WERI-Rb-1 (cell line): ENCODE data around the gene ADAM22.

Experiments
- DNase-seq: peaks from one replicate; pipeline ENCODE4 v3.0.0-alpha.2; 2020
- H3K27ac ChIP-seq: fragments of 250-450 bp; sonication (Bioruptor Pico); 2 replicates; pipeline ENCODE4 v1.5.1; 2020; ENCODE audit warnings: mild to moderate bottlenecking, moderate library complexity
- H3K27me3 ChIP-seq: fragments of 250-450 bp; sonication (Bioruptor Pico); 2 replicates; pipeline ENCODE4 v1.5.1; 2021; ENCODE audit warnings: mild to moderate bottlenecking, low read depth, moderate library complexity; ENCODE audit not compliant: insufficient read depth, severe bottlenecking
- H3K36me3 ChIP-seq: fragments of 250-450 bp; sonication (Bioruptor Pico); 2 replicates; pipeline ENCODE4 v1.5.1; 2020; ENCODE audit warnings: mild to moderate bottlenecking, moderate library complexity
- H3K4me3 ChIP-seq: 2 replicates; pipeline ENCODE4 v1.5.1; 2011; ENCODE audit warnings: low read depth, mild to moderate bottlenecking, control low read depth, low read length
- H3K9me3 ChIP-seq: fragments of 250-450 bp; sonication (Bioruptor Pico); 2 replicates; pipeline ENCODE4 v1.5.1; 2021; ENCODE audit warnings: mild to moderate bottlenecking, moderate library complexity; ENCODE audit not compliant: severe bottlenecking
- TF ChIP-seq, protein P1 (sequence below): IDR thresholded peaks from 2 replicates; pipeline ENCODE4 v1.5.1; 2011; ENCODE audit warnings: low read depth, mild to moderate bottlenecking, control low read depth, inconsistent platforms, low read length

The ADAM22 gene

GRCh38 chr7:88072715-88073055 is 138.6 kb downstream of the ADAM22 start:
- Histone ChIP-seq H3K27ac (no peak overlapping the region), H3K4me3 (no peak overlapping the region), H3K27me3 (no peaks in the 10 kb centered on the region), H3K9me3 (no peaks in the 10 kb centered on the region), H3K36me3 (no peaks in the 10 kb centered on the region)
- no peak for DNase-seq
- TF ChIP-seq, protein P1, sequence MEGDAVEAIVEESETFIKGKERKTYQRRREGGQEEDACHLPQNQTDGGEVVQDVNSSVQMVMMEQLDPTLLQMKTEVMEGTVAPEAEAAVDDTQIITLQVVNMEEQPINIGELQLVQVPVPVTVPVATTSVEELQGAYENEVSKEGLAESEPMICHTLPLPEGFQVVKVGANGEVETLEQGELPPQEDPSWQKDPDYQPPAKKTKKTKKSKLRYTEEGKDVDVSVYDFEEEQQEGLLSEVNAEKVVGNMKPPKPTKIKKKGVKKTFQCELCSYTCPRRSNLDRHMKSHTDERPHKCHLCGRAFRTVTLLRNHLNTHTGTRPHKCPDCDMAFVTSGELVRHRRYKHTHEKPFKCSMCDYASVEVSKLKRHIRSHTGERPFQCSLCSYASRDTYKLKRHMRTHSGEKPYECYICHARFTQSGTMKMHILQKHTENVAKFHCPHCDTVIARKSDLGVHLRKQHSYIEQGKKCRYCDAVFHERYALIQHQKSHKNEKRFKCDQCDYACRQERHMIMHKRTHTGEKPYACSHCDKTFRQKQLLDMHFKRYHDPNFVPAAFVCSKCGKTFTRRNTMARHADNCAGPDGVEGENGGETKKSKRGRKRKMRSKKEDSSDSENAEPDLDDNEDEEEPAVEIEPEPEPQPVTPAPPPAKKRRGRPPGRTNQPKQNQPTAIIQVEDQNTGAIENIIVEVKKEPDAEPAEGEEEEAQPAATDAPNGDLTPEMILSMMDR: no peak

DNA sequence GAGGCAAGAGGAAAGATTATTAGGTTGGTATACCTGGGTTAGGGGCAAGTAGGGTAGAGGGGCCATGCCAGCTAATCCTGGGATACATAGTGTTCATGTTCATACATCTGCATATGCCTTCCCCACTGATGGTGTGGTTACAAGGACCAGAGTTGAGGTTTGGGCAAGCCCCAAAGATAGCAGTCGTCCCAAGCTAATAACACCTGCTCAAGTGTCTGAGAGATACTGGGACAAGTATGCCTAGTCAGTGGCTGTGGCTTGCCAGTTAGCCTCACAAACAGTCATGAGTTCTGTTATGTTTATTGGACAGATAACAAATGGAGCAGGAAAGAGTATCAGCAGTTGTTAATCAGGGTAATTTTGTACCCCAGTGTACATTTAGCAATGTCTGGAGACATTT is 139.6 kb downstream of the ADAM22 start:
- TF ChIP-seq, protein P1: no peak
- Histone ChIP-seq H3K27ac (no peak overlapping the region), H3K9me3 (no peaks in the 10 kb centered on the region), H3K27me3 (no peaks in the 10 kb centered on the region), H3K36me3 (no peaks in the 10 kb centered on the region), H3K4me3 (no peak overlapping the region)
- DNase-seq: no peak

- TF ChIP-seq, protein P1: no peak
- Histone ChIP-seq H3K27ac (no peak overlapping the region), H3K36me3 (no peaks in the 10 kb centered on the region), H3K9me3 (no peaks in the 10 kb centered on the region), H3K4me3 (no peak overlapping the region), H3K27me3 (no peaks in the 10 kb centered on the region)
- DNase-seq: no peak
Observed at GRCh38 chr7:88075216-88075615, 141.2 kb downstream of the ADAM22 start.

DNA sequence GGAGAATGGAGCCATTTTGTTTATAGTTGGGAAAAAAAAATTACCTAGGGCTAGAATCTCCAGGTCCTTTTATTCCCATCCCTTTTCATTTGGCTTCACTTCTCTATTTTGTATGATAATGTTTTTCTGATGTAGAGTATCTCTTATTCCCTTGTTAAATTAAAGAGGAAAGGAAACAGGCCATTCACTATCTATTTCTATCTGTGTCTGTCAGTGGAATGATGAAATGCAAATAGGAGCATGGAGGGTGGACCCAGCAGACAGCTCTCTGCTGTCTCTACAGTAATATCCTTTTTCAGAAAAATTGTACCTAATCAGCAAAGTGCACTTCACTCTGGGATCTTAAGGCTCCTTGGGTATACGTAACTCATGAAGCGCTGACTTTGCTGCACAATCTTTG is 149.8 kb downstream of the ADAM22 start:
- Histone ChIP-seq H3K4me3 (no peak overlapping the region), H3K9me3 (no peaks in the 10 kb centered on the region), H3K27me3 (no peaks in the 10 kb centered on the region), H3K27ac (no peak overlapping the region), H3K36me3 (no peaks in the 10 kb centered on the region)
- DNase-seq: no peak
- TF ChIP-seq, protein P1: no peak

DNA sequence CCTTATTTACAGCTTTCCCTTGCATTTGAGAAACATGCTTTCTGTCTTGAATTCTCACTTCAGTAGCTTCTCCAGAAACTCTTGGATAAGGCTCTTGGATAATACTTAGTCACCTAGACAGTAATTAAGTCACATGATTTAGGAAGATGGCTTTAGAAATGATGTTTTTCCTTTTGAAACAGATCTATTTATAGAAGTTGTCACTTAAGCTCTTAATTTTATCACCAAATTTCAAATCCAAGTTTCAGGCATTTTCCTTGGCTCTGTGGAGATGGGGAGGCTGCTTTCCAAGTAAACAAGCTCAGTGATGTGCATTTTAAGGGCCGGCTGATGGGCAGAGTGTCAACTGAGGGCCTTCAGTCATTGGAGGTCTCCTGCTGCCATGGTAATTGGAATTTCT is 155.5 kb downstream of the ADAM22 start:
- H3K9me3 ChIP-seq: no peaks in the 10 kb centered on the region
- TF ChIP-seq, protein P1: no peak

DNA sequence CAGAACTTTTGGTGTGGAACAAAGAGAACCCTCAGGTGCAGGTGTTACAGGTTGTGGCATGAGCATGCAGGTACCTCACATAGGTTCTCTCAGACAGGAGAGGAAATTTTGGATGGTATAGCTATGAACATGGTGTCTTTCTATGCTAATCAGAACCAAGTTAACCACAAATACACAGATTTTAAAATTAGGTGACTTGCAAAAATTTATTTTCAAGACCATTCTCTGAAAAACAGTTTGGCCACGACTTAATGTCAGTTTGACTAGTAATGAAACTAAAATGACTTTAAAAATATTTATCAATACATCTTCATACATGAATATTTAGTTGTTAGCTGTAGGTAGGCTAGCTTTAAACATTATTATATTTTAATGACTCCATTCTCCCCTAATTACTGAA is 156.2 kb downstream of the ADAM22 start:
- Histone ChIP-seq H3K4me3 (no peak overlapping the region), H3K27ac (no peak overlapping the region), H3K36me3 (no peaks in the 10 kb centered on the region), H3K9me3 (no peaks in the 10 kb centered on the region), H3K27me3 (no peaks in the 10 kb centered on the region)
- DNase-seq: no peak
- TF ChIP-seq, protein P1: no peak

More for the DNA sequence above, 155.5 kb downstream of the ADAM22 start:
- Histone ChIP-seq H3K27ac (no peak overlapping the region), H3K36me3 (no peaks in the 10 kb centered on the region), H3K4me3 (no peak overlapping the region), H3K27me3 (no peaks in the 10 kb centered on the region)
- DNase-seq: no peak
